ENCODE results near the gene KCNIP4. TPM values are rescaled to one million over a fixed set of nuclear protein-coding genes. Genes with fewer than 3 reads are reported as not detected.

Gene KCNIP4
- total and polyA plus RNA-seq, 2 experiments from 2014 or later, result 0.14 to 0.63 TPM

DNA sequence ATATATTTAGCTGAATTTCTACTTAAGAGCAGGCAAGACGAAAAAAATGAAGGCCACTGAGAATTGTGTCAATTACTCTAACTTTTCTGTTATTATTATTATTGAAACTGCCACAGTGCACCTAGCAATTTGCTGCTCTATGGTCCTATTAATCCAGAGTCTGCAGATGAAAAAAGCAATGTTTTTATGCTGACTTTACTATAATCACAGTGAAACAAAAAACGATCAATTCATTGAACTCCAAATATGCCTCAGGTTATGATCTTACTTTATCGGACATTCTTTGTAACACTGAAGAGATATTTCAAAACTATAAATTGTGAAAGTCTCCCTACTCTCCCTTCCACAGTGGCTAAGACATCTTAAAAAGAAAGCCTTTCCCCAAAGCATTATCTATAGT lies 474.4 kb downstream of the KCNIP4 start:
- no peak overlapping the region for H2AFZ ChIP-seq

More for the DNA sequence above, 474.4 kb downstream of the KCNIP4 start:
- no peak for TF ChIP-seq CTCF (conservative IDR thresholded peaks at IDR 0.05; ENCODE audit: low read depth in 2 of 2)
- no peak for TF ChIP-seq ZNF331 (CRISPR knock-in tag; IDR thresholded peaks at IDR 0.05; ENCODE audit: low read depth)
- TF ChIP-seq, protein P1, sequence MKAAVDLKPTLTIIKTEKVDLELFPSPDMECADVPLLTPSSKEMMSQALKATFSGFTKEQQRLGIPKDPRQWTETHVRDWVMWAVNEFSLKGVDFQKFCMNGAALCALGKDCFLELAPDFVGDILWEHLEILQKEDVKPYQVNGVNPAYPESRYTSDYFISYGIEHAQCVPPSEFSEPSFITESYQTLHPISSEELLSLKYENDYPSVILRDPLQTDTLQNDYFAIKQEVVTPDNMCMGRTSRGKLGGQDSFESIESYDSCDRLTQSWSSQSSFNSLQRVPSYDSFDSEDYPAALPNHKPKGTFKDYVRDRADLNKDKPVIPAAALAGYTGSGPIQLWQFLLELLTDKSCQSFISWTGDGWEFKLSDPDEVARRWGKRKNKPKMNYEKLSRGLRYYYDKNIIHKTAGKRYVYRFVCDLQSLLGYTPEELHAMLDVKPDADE (IDR thresholded peaks at IDR 0.05), result no peak
- TF ChIP-seq, protein P2, sequence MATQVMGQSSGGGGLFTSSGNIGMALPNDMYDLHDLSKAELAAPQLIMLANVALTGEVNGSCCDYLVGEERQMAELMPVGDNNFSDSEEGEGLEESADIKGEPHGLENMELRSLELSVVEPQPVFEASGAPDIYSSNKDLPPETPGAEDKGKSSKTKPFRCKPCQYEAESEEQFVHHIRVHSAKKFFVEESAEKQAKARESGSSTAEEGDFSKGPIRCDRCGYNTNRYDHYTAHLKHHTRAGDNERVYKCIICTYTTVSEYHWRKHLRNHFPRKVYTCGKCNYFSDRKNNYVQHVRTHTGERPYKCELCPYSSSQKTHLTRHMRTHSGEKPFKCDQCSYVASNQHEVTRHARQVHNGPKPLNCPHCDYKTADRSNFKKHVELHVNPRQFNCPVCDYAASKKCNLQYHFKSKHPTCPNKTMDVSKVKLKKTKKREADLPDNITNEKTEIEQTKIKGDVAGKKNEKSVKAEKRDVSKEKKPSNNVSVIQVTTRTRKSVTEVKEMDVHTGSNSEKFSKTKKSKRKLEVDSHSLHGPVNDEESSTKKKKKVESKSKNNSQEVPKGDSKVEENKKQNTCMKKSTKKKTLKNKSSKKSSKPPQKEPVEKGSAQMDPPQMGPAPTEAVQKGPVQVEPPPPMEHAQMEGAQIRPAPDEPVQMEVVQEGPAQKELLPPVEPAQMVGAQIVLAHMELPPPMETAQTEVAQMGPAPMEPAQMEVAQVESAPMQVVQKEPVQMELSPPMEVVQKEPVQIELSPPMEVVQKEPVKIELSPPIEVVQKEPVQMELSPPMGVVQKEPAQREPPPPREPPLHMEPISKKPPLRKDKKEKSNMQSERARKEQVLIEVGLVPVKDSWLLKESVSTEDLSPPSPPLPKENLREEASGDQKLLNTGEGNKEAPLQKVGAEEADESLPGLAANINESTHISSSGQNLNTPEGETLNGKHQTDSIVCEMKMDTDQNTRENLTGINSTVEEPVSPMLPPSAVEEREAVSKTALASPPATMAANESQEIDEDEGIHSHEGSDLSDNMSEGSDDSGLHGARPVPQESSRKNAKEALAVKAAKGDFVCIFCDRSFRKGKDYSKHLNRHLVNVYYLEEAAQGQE (IDR thresholded peaks at IDR 0.05; ENCODE audit: unreplicated experiment), result no peak
- TF ChIP-seq ZNF114 (CRISPR knock-in tag; IDR thresholded peaks at IDR 0.05), result no peak
- no peak for TF ChIP-seq NANOG (IDR thresholded peaks at IDR 0.05; ENCODE audit: borderline replicate concordance)
- TF ChIP-seq CREB1 (CRISPR knock-in tag; IDR thresholded peaks at IDR 0.05; ENCODE audit: low read depth), result no peak
- no peak for TF ChIP-seq EZH2 (IDR thresholded peaks at IDR 0.05; ENCODE audit: low read depth, unreplicated experiment)
- no peak for TF ChIP-seq JUNB (IDR thresholded peaks at IDR 0.05; ENCODE audit: unreplicated experiment)
- no peak for TF ChIP-seq POLR2AphosphoS5 (IDR thresholded peaks at IDR 0.05; ENCODE audit: low read depth)
- no peak for TF ChIP-seq STAT1 (IDR thresholded peaks at IDR 0.05; ENCODE audit: unreplicated experiment)
- TF ChIP-seq EZH2phosphoT487 (IDR thresholded peaks at IDR 0.05; ENCODE audit: unreplicated experiment), result no peak
- no peak for TF ChIP-seq ZNF462 (CRISPR knock-in tag; IDR thresholded peaks at IDR 0.05)
- Mint-ChIP-seq H3K36me3 (ENCODE audit: low read depth) (no peaks in the 10 kb centered on the region), H3K4me1 (no peaks in the 10 kb centered on the region), H3K4me3 (no peak overlapping the region), H3K27me3 (ENCODE audit: insufficient read depth, low read depth, poor library complexity) (peaks cover 2% of the 10 kb centered on the region), H3K9me3 (no peaks in the 10 kb centered on the region), H3K27ac (no peak overlapping the region)
- Histone ChIP-seq H3K27ac (ENCODE audit: low read depth) (no peak overlapping the region), H3K4me2 (no peak overlapping the region), H3K9me2 (ENCODE audit: insufficient read depth) (no peaks in the 10 kb centered on the region), H4K20me1 (replicated peaks; ENCODE audit: insufficient read depth) (no peaks in the 10 kb centered on the region), H3K4me1 (ENCODE audit: insufficient read depth) (no peaks in the 10 kb centered on the region), H3F3A (replicated peaks; ENCODE audit: low read depth) (no peaks in the 10 kb centered on the region), H3K27me3 (ENCODE audit: insufficient read depth) (no peaks in the 10 kb centered on the region), H3K36me3 (ENCODE audit: insufficient read depth) (no peaks in the 10 kb centered on the region), H3K79me2 (replicated peaks; ENCODE audit: insufficient read depth) (no peaks in the 10 kb centered on the region), H3K4me3 (no peak overlapping the region)
- ATAC-seq, result no peak
- DNase-seq (ENCODE audit: low spot score), result no peak
